ENCODE data around the gene GALE. TPM values are rescaled to one million over a fixed set of nuclear protein-coding genes. Genes with fewer than 3 reads are reported as not detected.
"Not testable (repeated sequence)": the region's sequence is repeated elsewhere in the genome, so short reads cannot be mapped to it uniquely, and the experiment has no call there.

Gene GALE
- polyA plus RNA-seq, 3 donors, result 30.1 to 36.1 (median 31.6) TPM

- DNase-seq (ENCODE audit: low read depth in 3 of 3, low spot score in 2 of 3), result no peak
Measured at GRCh38 chr1:23793861-23794731, 6.5 kb downstream of the GALE start.

GRCh38 chr1:23793018-23793781, 7.4 kb downstream of the GALE start:
- DNase-seq (ENCODE audit: low read depth in 3 of 3, low spot score in 2 of 3), result no peak

- DNase-seq (ENCODE audit: low read depth in 3 of 3, low spot score in 2 of 3), result no peak
Measured at GRCh38 chr1:23792151-23792945, 8.2 kb downstream of the GALE start.

GRCh38 chr1:23791516-23792047, 9.0 kb downstream of the GALE start:
- no peak for DNase-seq (ENCODE audit: low read depth in 3 of 3, low spot score in 2 of 3)

GRCh38 chr1:23790696-23791515, 9.6 kb downstream of the GALE start, which contains the start of gene LYPLA2:
TSS of gene LYPLA2 (plus strand) at chr1:23791145. CDS start at chr1:23792683, 1,538 bp downstream.
- DNase-seq (ENCODE audit: low read depth in 3 of 3, low spot score in 2 of 3), result peak in 2 of 3 donors; percentile 82

GRCh38 chr1:23788695-23789094, 11.9 kb downstream of the GALE start:
- no peak for DNase-seq (ENCODE audit: low read depth in 3 of 3, low spot score in 2 of 3)

- DNase-seq (ENCODE audit: low read depth in 3 of 3, low spot score in 2 of 3), result no peak
Measured at GRCh38 chr1:23787701-23788100, 12.9 kb downstream of the GALE start.

- DNase-seq (ENCODE audit: low read depth in 3 of 3, low spot score in 2 of 3), result no peak
Measured at GRCh38 chr1:23784846-23785245, 15.7 kb downstream of the GALE start.

GRCh38 chr1:23783141-23783540, 17.4 kb downstream of the GALE start:
- DNase-seq (ENCODE audit: low read depth in 3 of 3, low spot score in 2 of 3), result not testable (repeated sequence)

- no peak for DNase-seq (ENCODE audit: low read depth in 3 of 3, low spot score in 2 of 3)
Measured at GRCh38 chr1:23779826-23780371, 20.7 kb downstream of the GALE start.

- DNase-seq (ENCODE audit: low read depth in 3 of 3, low spot score in 2 of 3), result peak; percentile 72 to 84 (median 77)
Measured at GRCh38 chr1:23777979-23778814, 22.4 kb downstream of the GALE start, which contains the start of gene PITHD1. TSS of gene PITHD1 (plus strand) at chr1:23778418. CDS start at chr1:23778516, 98 bp downstream.

GRCh38 chr1:23776217-23776616, 24.3 kb downstream of the GALE start:
- no peak for DNase-seq (ENCODE audit: low read depth in 3 of 3, low spot score in 2 of 3)

GRCh38 chr1:23774174-23774880, 26.2 kb downstream of the GALE start:
- DNase-seq (ENCODE audit: low read depth in 3 of 3, low spot score in 2 of 3), result no peak

GRCh38 chr1:23772854-23773242, 27.7 kb downstream of the GALE start:
- no peak for DNase-seq (ENCODE audit: low read depth in 3 of 3, low spot score in 2 of 3)

GRCh38 chr1:23772049-23772853, 28.3 kb downstream of the GALE start:
- peak in 2 of 3 donors; percentile 62 to 69 for DNase-seq (ENCODE audit: low read depth in 3 of 3, low spot score in 2 of 3)

- no peak for DNase-seq (ENCODE audit: low read depth in 3 of 3, low spot score in 2 of 3)
Measured at GRCh38 chr1:23768733-23769132, 31.8 kb downstream of the GALE start.

- no peak for DNase-seq (ENCODE audit: low read depth in 3 of 3, low spot score in 2 of 3)
Measured at GRCh38 chr1:23763041-23763577, 37.4 kb downstream of the GALE start.
